ENCODE results near the gene ZNF483. TPM values are rescaled to one million over a fixed set of nuclear protein-coding genes. Genes with fewer than 3 reads are reported as not detected.
A peak's percentile ranks its signal among the peaks of the same experiment; 100 is the strongest.
"Not testable (repeated sequence)": the region's sequence is repeated elsewhere in the genome, so short reads cannot be mapped to it uniquely, and the experiment has no call there.

ZNF483 gene
- total RNA-seq, 2 donors from 2014 or later, result 12.8 to 30.4 TPM

GRCh38 chr9:111610149-111610548 lies 85.2 kb downstream of the ZNF483 start:
- Histone ChIP-seq H3K9me3 (no peaks in the 10 kb centered on the region), H3K27me3 (replicated peaks; ENCODE audit: insufficient read depth) (no peaks in the 10 kb centered on the region), H3K4me1 (replicated peaks) (no peaks in the 10 kb centered on the region), H3K36me3 (no peaks in the 10 kb centered on the region), H3K27ac (peak overlapping the region; percentile 63 to 73), H3K4me3 (no peak overlapping the region)
- TF ChIP-seq POLR2AphosphoS5 (IDR thresholded peaks at IDR 0.05), result peak; percentile 68
- TF ChIP-seq CTCF (IDR thresholded peaks at IDR 0.05), result no peak
- 22% methylated on average over 5 of the region's 5 CpGs for WGBS
- DNase-seq (ENCODE audit: low spot score), result peak; percentile 67
- intact Hi-C loops (cut with DNase I), result no loop called here

- Histone ChIP-seq H3K36me3 (no peaks in the 10 kb centered on the region), H3K27me3 (replicated peaks; ENCODE audit: insufficient read depth) (no peaks in the 10 kb centered on the region), H3K27ac (peak overlapping the region; percentile 63 to 73), H3K4me3 (no peak overlapping the region), H3K4me1 (replicated peaks) (no peaks in the 10 kb centered on the region), H3K9me3 (no peaks in the 10 kb centered on the region)
- TF ChIP-seq POLR2AphosphoS5 (IDR thresholded peaks at IDR 0.05) (peak; percentile 24), CTCF (IDR thresholded peaks at IDR 0.05) (no peak)
- intact Hi-C loops (cut with DNase I), result no loop called here
- no peak for DNase-seq (ENCODE audit: low spot score)
- 42% methylated on average over 7 of the region's 7 CpGs for WGBS
Observed at GRCh38 chr9:111610845-111611244, 85.9 kb downstream of the ZNF483 start.

GRCh38 chr9:111613436-111614040 lies 88.6 kb downstream of the ZNF483 start:
- H3K27me3 ChIP-seq (replicated peaks; ENCODE audit: insufficient read depth), result no peaks in the 10 kb centered on the region
- no peak overlapping the region for H3K27ac ChIP-seq
- H3K9me3 ChIP-seq, result no peaks in the 10 kb centered on the region
- H3K36me3 ChIP-seq, result no peaks in the 10 kb centered on the region
- DNase-seq (ENCODE audit: low spot score), result no peak
- intact Hi-C loops (cut with DNase I), result no loop called here
- H3K4me3 ChIP-seq, result no peak overlapping the region
- 67% methylated on average over 4 of the region's 4 CpGs for WGBS
- TF ChIP-seq CTCF (IDR thresholded peaks at IDR 0.05), result no peak
- TF ChIP-seq POLR2AphosphoS5 (IDR thresholded peaks at IDR 0.05), result no peak
- no peak for TF ChIP-seq POLR2A (IDR thresholded peaks at IDR 0.05)
- H3K4me1 ChIP-seq (replicated peaks), result no peaks in the 10 kb centered on the region

- Histone ChIP-seq H3K9me3 (no peaks in the 10 kb centered on the region), H3K36me3 (no peaks in the 10 kb centered on the region), H3K27ac (no peak overlapping the region), H3K27me3 (replicated peaks; ENCODE audit: insufficient read depth) (no peaks in the 10 kb centered on the region), H3K4me1 (replicated peaks) (no peaks in the 10 kb centered on the region), H3K4me3 (no peak overlapping the region)
- intact Hi-C loops (cut with DNase I), result no loop called here
- WGBS, result 28% methylated on average over 3 of the region's 3 CpGs
- TF ChIP-seq POLR2AphosphoS5 (IDR thresholded peaks at IDR 0.05), result no peak
- DNase-seq (ENCODE audit: low spot score), result no peak
Observed at GRCh38 chr9:111615928-111616327, 90.9 kb downstream of the ZNF483 start.

- H3K27ac ChIP-seq; intact Hi-C loops (cut with DNase I); DNase-seq (ENCODE audit: low spot score); H3K4me1 ChIP-seq (replicated peaks); H3K4me3 ChIP-seq; H3K9me3 ChIP-seq; H3K36me3 ChIP-seq; H3K27me3 ChIP-seq (replicated peaks; ENCODE audit: insufficient read depth): not testable (repeated sequence)
- WGBS, result 95% methylated on average over 25 of the region's 29 CpGs
Observed at GRCh38 chr9:111617349-111617748, 92.4 kb downstream of the ZNF483 start.

- 48% methylated on average over 2 of the region's 2 CpGs for WGBS
- TF ChIP-seq POLR2A (IDR thresholded peaks at IDR 0.05), result no peak
- peak; percentile 31 for TF ChIP-seq POLR2AphosphoS5 (IDR thresholded peaks at IDR 0.05)
- peak; percentile 52 to 81 (median 70) for TF ChIP-seq CTCF (IDR thresholded peaks at IDR 0.05)
- Histone ChIP-seq H3K4me3 (no peak overlapping the region), H3K9me3 (no peaks in the 10 kb centered on the region), H3K4me1 (replicated peaks) (no peaks in the 10 kb centered on the region), H3K27me3 (replicated peaks; ENCODE audit: insufficient read depth) (no peaks in the 10 kb centered on the region), H3K36me3 (no peaks in the 10 kb centered on the region), H3K27ac (no peak overlapping the region)
- intact Hi-C loops (cut with DNase I), result no loop called here
- DNase-seq (ENCODE audit: low spot score), result peak; percentile 58
Observed at GRCh38 chr9:111621895-111622480, 97.0 kb downstream of the ZNF483 start.
